HepG2 (cell line): Measurements from ENCODE around the gene EEF1A2. TPM values are rescaled to one million over a fixed set of nuclear protein-coding genes. Genes with fewer than 3 reads are reported as not detected.

Experiments used
- HMGA1 ChIP-seq: sonication (generic); formaldehyde crosslinking; conservative IDR thresholded peaks from 2 replicates; pipeline ENCODE4 v1.4.0; 2020; ENCODE audit warnings: missing genetic modification reagents
- HOXA7 ChIP-seq: sonication (generic); formaldehyde crosslinking; IDR thresholded peaks from 2 replicates; pipeline ENCODE4 v1.8.1; 2022; ENCODE audit warnings: mild to moderate bottlenecking, missing genetic modification reagents, moderate library complexity
- IRF2 ChIP-seq: IDR thresholded peaks from 2 replicates; pipeline ENCODE4 v1.6.1; 2018; ENCODE audit warnings: missing genetic modification reagents, missing compliant biosample characterization
- MEIS1 ChIP-seq: sonication (generic); formaldehyde crosslinking; IDR thresholded peaks from 2 replicates; pipeline ENCODE4 v1.9.0; 2021; ENCODE audit warnings: mild to moderate bottlenecking, missing genetic modification reagents, moderate library complexity, borderline replicate concordance
- MZF1 ChIP-seq: sonication (generic); formaldehyde crosslinking; IDR thresholded peaks from 2 replicates; pipeline ENCODE4 v1.8.1; 2023; ENCODE audit warnings: mild to moderate bottlenecking, missing genetic modification reagents, borderline replicate concordance
- NFRKB ChIP-seq: fragments of 450-650 bp; IDR thresholded peaks from 2 replicates; pipeline ENCODE4 v1.6.1; 2017
- NR2F6 ChIP-seq, 2 experiments: IDR thresholded peaks; 2 replicates each; pipeline ENCODE4 v1.6.1; 2016; ENCODE audit warnings: antibody characterized with exemption in 1 of 2, mild to moderate bottlenecking in 1 of 2
- PCBP2 ChIP-seq: fragments of 200-400 bp; formaldehyde crosslinking; optimal IDR thresholded peaks from 2 replicates; pipeline ENCODE3; 2018; ENCODE audit warnings: low read length, low read depth; ENCODE audit not compliant: poor library complexity, severe bottlenecking
- RARG ChIP-seq: sonication (generic); formaldehyde crosslinking; IDR thresholded peaks from 2 replicates; pipeline ENCODE4 v1.4.0; 2020; ENCODE audit warnings: low read depth, mild to moderate bottlenecking, missing genetic modification reagents
- SUZ12 ChIP-seq: fragments of 150-350 bp; IDR thresholded peaks from 2 replicates; pipeline ENCODE4 v1.6.1; 2014; ENCODE audit warnings: low read depth, low read length
- TOPORS ChIP-seq: sonication (generic); formaldehyde crosslinking; IDR thresholded peaks from 2 replicates; pipeline ENCODE4 v1.8.0; 2023; ENCODE audit warnings: mild to moderate bottlenecking, missing genetic modification reagents
- ZBTB34 ChIP-seq: sonication (generic); formaldehyde crosslinking; IDR thresholded peaks from 2 replicates; pipeline ENCODE4 v1.8.0; 2022; ENCODE audit warnings: mild to moderate bottlenecking, missing genetic modification reagents
- ZBTB37 ChIP-seq: sonication (generic); formaldehyde crosslinking; IDR thresholded peaks from 2 replicates; pipeline ENCODE4 v1.4.0; 2020; ENCODE audit warnings: mild to moderate bottlenecking, missing genetic modification reagents
- ZNF329 ChIP-seq: sonication (generic); formaldehyde crosslinking; IDR thresholded peaks from 2 replicates; pipeline ENCODE4 v1.9.0; 2021; ENCODE audit warnings: low read depth, mild to moderate bottlenecking, missing genetic modification reagents
- ZNF510 ChIP-seq: sonication (generic); formaldehyde crosslinking; IDR thresholded peaks from 2 replicates; pipeline ENCODE4 v1.4.0; 2020; ENCODE audit warnings: low read depth, mild to moderate bottlenecking, missing genetic modification reagents
- ZSCAN21 ChIP-seq: sonication (generic); formaldehyde crosslinking; IDR thresholded peaks from 2 replicates; pipeline ENCODE4 v1.8.0; 2022; ENCODE audit warnings: mild to moderate bottlenecking, missing genetic modification reagents, moderate library complexity, borderline replicate concordance
- ZSCAN9 ChIP-seq: IDR thresholded peaks from 2 replicates; pipeline ENCODE4 v1.6.1; 2016; ENCODE audit warnings: borderline replicate concordance
- polyA plus RNA-seq, 8 experiments: library from polyadenylated mRNA; depleted of rRNA in 3 of 8; stranded (reverse) in 7 of 8; unstranded in 1 of 8; fragments of >200 nt; fragmentation: Illumina TruSeq in 4 of 8; extraction: Trizol in 4 of 8; gene quantifications; 2 replicates each; pipeline versions ENCODE4 v1.2.1 to v1.2.3, GENCODE V29; 2011 to 2016; ENCODE audit warnings: low read depth in 4 of 8, missing spikeins in 1 of 8, mixed read lengths in 1 of 8; ENCODE audit not compliant: insufficient read depth in 1 of 8
- total RNA-seq, 5 experiments: library from RNA; depleted of rRNA; stranded (reverse); fragments of >200 nt; fragmentation: Illumina TruSeq; extraction: Trizol; gene quantifications; 2 replicates each; pipeline ENCODE4 v1.2.3, GENCODE V29; 2016; ENCODE audit warnings: low read depth in 1 of 5
- TF ChIP-seq, protein P1 (sequence below): IDR thresholded peaks from 2 replicates; pipeline ENCODE4 v1.6.1; 2012; ENCODE audit warnings: inconsistent platforms
- TF ChIP-seq, protein P2 (sequence below): sonication (generic); formaldehyde crosslinking; IDR thresholded peaks from 2 replicates; pipeline ENCODE4 v1.5.1; 2020; ENCODE audit warnings: missing genetic modification reagents, mild to moderate bottlenecking, borderline replicate concordance
- TF ChIP-seq, protein P3 (sequence below): sonication (generic); formaldehyde crosslinking; IDR thresholded peaks from 2 replicates; pipeline ENCODE4 v1.4.0; 2020; ENCODE audit warnings: missing genetic modification reagents
- TF ChIP-seq, protein P4 (sequence below): IDR thresholded peaks from 2 replicates; pipeline ENCODE4 v1.6.1; 2016; ENCODE audit warnings: low read depth, control low read depth

EEF1A2 gene
- total and polyA plus RNA-seq, 2 of the 13 experiments (the other 11 are each of a cell fraction or from before 2014, with no cell fraction given), result 0.44 to 0.87 TPM

DNA sequence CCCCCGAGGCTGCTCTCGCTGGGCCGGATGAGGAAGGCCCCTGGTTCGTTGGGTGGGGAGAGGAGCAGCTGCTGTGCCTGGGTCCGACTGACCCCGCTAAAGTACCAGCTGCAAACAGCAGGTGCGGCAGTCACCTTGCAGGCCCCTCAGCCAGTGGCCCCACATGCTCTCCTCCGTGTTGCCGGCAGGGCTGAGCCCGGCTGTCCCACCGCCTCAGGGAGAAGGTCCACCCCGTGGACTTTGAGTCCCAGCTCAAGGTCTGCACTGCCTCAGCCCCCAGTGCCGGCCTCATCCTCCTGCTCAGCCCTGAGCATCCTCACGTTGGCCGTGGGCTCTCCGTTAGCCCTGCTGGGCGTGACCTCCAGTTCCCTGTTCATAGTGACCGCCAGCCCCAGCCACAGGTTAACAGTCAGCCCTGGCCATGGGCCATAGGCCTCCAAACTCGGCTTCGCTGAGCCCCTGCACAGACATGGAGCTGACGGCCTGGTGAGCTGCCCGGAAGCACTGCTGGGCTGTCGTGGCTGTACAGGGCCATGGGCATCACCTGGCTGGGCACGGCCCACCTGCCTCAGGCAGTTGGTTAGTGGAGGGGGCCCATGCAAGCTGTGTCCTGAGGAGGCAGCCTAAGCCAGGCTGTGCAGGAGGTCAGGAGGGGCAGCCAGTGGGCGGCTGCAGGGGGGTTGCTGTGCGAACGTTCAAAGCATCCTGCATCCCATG is 45.5 kb upstream of the EEF1A2 start (continued):
- TF ChIP-seq, protein P1, sequence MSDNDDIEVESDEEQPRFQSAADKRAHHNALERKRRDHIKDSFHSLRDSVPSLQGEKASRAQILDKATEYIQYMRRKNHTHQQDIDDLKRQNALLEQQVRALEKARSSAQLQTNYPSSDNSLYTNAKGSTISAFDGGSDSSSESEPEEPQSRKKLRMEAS, result peak; percentile 34; the same call in 1 of the 2 replicates
- TF ChIP-seq ZNF510 (CRISPR knock-in tag), result no peak
- TF ChIP-seq, protein P2, sequence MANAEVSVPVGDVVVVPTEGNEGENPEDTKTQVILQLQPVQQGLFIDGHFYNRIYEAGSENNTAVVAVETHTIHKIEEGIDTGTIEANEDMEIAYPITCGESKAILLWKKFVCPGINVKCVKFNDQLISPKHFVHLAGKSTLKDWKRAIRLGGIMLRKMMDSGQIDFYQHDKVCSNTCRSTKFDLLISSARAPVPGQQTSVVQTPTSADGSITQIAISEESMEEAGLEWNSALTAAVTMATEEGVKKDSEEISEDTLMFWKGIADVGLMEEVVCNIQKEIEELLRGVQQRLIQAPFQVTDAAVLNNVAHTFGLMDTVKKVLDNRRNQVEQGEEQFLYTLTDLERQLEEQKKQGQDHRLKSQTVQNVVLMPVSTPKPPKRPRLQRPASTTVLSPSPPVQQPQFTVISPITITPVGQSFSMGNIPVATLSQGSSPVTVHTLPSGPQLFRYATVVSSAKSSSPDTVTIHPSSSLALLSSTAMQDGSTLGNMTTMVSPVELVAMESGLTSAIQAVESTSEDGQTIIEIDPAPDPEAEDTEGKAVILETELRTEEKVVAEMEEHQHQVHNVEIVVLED (CRISPR knock-in tag), result no peak
- TF ChIP-seq RARG (CRISPR knock-in tag), result no peak
- no peak for TF ChIP-seq ZBTB34 (CRISPR knock-in tag)
- TF ChIP-seq HMGA1, result no peak
- TF ChIP-seq SUZ12, result no peak
- 0 out of 2 replicates have a peak, but pooled peaks have one; percentile 33 for TF ChIP-seq TOPORS (CRISPR knock-in tag)
- TF ChIP-seq ZBTB37, result no peak
- TF ChIP-seq ZNF329, result 0 out of 2 replicates have a peak, but pooled peaks have one; percentile 18
- TF ChIP-seq HOXA7 (CRISPR knock-in tag), result no peak
- no peak for TF ChIP-seq ZSCAN21 (CRISPR knock-in tag)
- TF ChIP-seq, protein P3, sequence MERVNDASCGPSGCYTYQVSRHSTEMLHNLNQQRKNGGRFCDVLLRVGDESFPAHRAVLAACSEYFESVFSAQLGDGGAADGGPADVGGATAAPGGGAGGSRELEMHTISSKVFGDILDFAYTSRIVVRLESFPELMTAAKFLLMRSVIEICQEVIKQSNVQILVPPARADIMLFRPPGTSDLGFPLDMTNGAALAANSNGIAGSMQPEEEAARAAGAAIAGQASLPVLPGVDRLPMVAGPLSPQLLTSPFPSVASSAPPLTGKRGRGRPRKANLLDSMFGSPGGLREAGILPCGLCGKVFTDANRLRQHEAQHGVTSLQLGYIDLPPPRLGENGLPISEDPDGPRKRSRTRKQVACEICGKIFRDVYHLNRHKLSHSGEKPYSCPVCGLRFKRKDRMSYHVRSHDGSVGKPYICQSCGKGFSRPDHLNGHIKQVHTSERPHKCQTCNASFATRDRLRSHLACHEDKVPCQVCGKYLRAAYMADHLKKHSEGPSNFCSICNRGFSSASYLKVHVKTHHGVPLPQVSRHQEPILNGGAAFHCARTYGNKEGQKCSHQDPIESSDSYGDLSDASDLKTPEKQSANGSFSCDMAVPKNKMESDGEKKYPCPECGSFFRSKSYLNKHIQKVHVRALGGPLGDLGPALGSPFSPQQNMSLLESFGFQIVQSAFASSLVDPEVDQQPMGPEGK (CRISPR knock-in tag), result peak; percentile 62
- TF ChIP-seq MEIS1 (CRISPR knock-in tag), result peak; percentile 71; the same call in 1 of the 2 replicates
- TF ChIP-seq, protein P4, sequence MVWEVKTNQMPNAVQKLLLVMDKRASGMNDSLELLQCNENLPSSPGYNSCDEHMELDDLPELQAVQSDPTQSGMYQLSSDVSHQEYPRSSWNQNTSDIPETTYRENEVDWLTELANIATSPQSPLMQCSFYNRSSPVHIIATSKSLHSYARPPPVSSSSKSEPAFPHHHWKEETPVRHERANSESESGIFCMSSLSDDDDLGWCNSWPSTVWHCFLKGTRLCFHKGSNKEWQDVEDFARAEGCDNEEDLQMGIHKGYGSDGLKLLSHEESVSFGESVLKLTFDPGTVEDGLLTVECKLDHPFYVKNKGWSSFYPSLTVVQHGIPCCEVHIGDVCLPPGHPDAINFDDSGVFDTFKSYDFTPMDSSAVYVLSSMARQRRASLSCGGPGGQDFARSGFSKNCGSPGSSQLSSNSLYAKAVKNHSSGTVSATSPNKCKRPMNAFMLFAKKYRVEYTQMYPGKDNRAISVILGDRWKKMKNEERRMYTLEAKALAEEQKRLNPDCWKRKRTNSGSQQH (CRISPR knock-in tag), result no peak
- TF ChIP-seq NFRKB, result no peak
- TF ChIP-seq NR2F6 (IDR thresholded peaks at IDR 0.05), result peak; percentile 29; the same call in 1 of the 2 replicates
- no peak for TF ChIP-seq NR2F6 (CRISPR knock-in tag; IDR thresholded peaks at IDR 0.05)
- 0 out of 2 replicates have a peak, but pooled peaks have one; percentile 27 for TF ChIP-seq IRF2 (CRISPR knock-in tag)
- no peak for TF ChIP-seq PCBP2
- no peak for TF ChIP-seq ZSCAN9
- 0 out of 2 replicates have a peak, but pooled peaks have one; percentile 36 for TF ChIP-seq MZF1 (CRISPR knock-in tag)
